Activated naive CD4-positive, alpha-beta T cell treated with anti-CD3 and anti-CD28 coated beads for 36 hours (primary cell): ENCODE results near the gene LHFPL2. TPM values are rescaled to one million over a fixed set of nuclear protein-coding genes. Genes with fewer than 3 reads are reported as not detected.

Experiments
- CTCF ChIA-PET: fragments of 350-600 bp; sonication (Branson Sonifier 250); formaldehyde crosslinking; loops from one replicate; lab custom pipeline; 2021; ENCODE audit warnings: antibody characterized with exemption; lab: Charles Lee
- DNase-seq: peaks from one replicate; pipeline ENCODE4 v3.0.0-alpha.2; 2020
- H3K27ac Mint-ChIP-seq: one replicate; pipeline ENCODE4 v1.8.0; 2021; ENCODE audit warnings: mild to moderate bottlenecking, mixed read lengths
- H3K27me3 Mint-ChIP-seq: one replicate; pipeline ENCODE4 v1.8.0; 2021; ENCODE audit warnings: low read depth, mixed read lengths
- H3K36me3 Mint-ChIP-seq: one replicate; pipeline ENCODE4 v1.8.0; 2021; ENCODE audit warnings: low read depth, mixed read lengths
- H3K4me1 Mint-ChIP-seq: one replicate; pipeline ENCODE4 v1.8.0; 2021; ENCODE audit warnings: low read depth, mixed read lengths
- H3K4me3 Mint-ChIP-seq: one replicate; pipeline ENCODE4 v1.8.0; 2021; ENCODE audit warnings: mild to moderate bottlenecking, moderate library complexity, mixed read lengths
- H3K9me3 Mint-ChIP-seq: one replicate; pipeline ENCODE4 v1.8.0; 2021; ENCODE audit warnings: mixed read lengths
- intact Hi-C: fragments of 100-400 bp; cut with micrococcal nuclease; formaldehyde crosslinking; loops from one replicate; pipeline ENCODE4 v1.15.1; 2023
- total RNA-seq, 2 experiments: library from RNA; stranded (reverse); gene quantifications; one replicate each; pipeline ENCODE4 v1.2.3, GENCODE V29; 2021

Gene LHFPL2
- total RNA-seq, 2 experiments from 2014 or later: not detected

GRCh38 chr5:78537411-78537810 is 111.2 kb downstream of the LHFPL2 start:
- no peaks in the 10 kb centered on the region for H3K4me1 Mint-ChIP-seq
- intact Hi-C loops: loop anchor here (5.0 kb wide), 1 partner anchor 430 kb away; no protein-coding TSS in a partner anchor
- CTCF ChIA-PET: interaction anchor here (1.0 kb wide), 1 partner anchor 596 kb away, joined by 5 read pairs; no protein-coding TSS in a partner anchor
- no peaks in the 10 kb centered on the region for H3K27me3 Mint-ChIP-seq
- H3K9me3 Mint-ChIP-seq: no peaks in the 10 kb centered on the region
- H3K36me3 Mint-ChIP-seq: no peaks in the 10 kb centered on the region
- no peak overlapping the region for H3K27ac Mint-ChIP-seq
- no peak for DNase-seq
- H3K4me3 Mint-ChIP-seq: no peak overlapping the region

- intact Hi-C loops: loop anchor here (5.0 kb wide), 1 partner anchor 431 kb away; no protein-coding TSS in a partner anchor
- CTCF ChIA-PET: interaction anchor here (1.0 kb wide), 1 partner anchor 596 kb away, joined by 5 read pairs; no protein-coding TSS in a partner anchor
- H3K27ac Mint-ChIP-seq: no peak overlapping the region
- H3K9me3 Mint-ChIP-seq: no peaks in the 10 kb centered on the region
- no peaks in the 10 kb centered on the region for H3K36me3 Mint-ChIP-seq
- H3K4me3 Mint-ChIP-seq: no peak overlapping the region
- no peaks in the 10 kb centered on the region for H3K4me1 Mint-ChIP-seq
- no peak for DNase-seq
- H3K27me3 Mint-ChIP-seq: no peaks in the 10 kb centered on the region
Observed at GRCh38 chr5:78536661-78537196, 111.8 kb downstream of the LHFPL2 start.

- CTCF ChIA-PET: no interaction called here
- H3K4me1 Mint-ChIP-seq: no peaks in the 10 kb centered on the region
- intact Hi-C loops: loop anchor here (5.0 kb wide), 2 partner anchors 213 to 432 kb away; no protein-coding TSS in a partner anchor
- no peak for DNase-seq
- no peaks in the 10 kb centered on the region for H3K36me3 Mint-ChIP-seq
- no peak overlapping the region for H3K4me3 Mint-ChIP-seq
- H3K27ac Mint-ChIP-seq: no peak overlapping the region
- no peaks in the 10 kb centered on the region for H3K27me3 Mint-ChIP-seq
- no peaks in the 10 kb centered on the region for H3K9me3 Mint-ChIP-seq
Observed at GRCh38 chr5:78534905-78535200, 113.7 kb downstream of the LHFPL2 start.

GRCh38 chr5:78534148-78534904 is 114.2 kb downstream of the LHFPL2 start:
- H3K9me3 Mint-ChIP-seq: no peaks in the 10 kb centered on the region
- no peaks in the 10 kb centered on the region for H3K4me1 Mint-ChIP-seq
- intact Hi-C loops: loop anchor here (5.0 kb wide), 1 partner anchor 212 kb away; no protein-coding TSS in a partner anchor
- H3K36me3 Mint-ChIP-seq: no peaks in the 10 kb centered on the region
- no peak for DNase-seq
- H3K4me3 Mint-ChIP-seq: no peak overlapping the region
- H3K27me3 Mint-ChIP-seq: no peaks in the 10 kb centered on the region
- CTCF ChIA-PET: interaction anchor here (1.0 to 1.1 kb wide), 2 partner anchors 14 to 182 kb away, joined by 3 read pairs; no protein-coding TSS in a partner anchor
- no peak overlapping the region for H3K27ac Mint-ChIP-seq

- H3K27ac Mint-ChIP-seq: no peak overlapping the region
- no peaks in the 10 kb centered on the region for H3K36me3 Mint-ChIP-seq
- no peak overlapping the region for H3K4me3 Mint-ChIP-seq
- no peaks in the 10 kb centered on the region for H3K9me3 Mint-ChIP-seq
- intact Hi-C loops: loop anchor here (5.0 kb wide), 1 partner anchor 211 kb away; no protein-coding TSS in a partner anchor
- H3K4me1 Mint-ChIP-seq: no peaks in the 10 kb centered on the region
- DNase-seq: no peak
- CTCF ChIA-PET: interaction anchor here (1.0 to 1.1 kb wide), 2 partner anchors 13 to 181 kb away, joined by 3 read pairs; no protein-coding TSS in a partner anchor
- no peaks in the 10 kb centered on the region for H3K27me3 Mint-ChIP-seq
Observed at GRCh38 chr5:78533356-78533755, 115.2 kb downstream of the LHFPL2 start.

- Mint-ChIP-seq H3K27me3 (no peaks in the 10 kb centered on the region), H3K4me3 (no peak overlapping the region), H3K4me1 (no peaks in the 10 kb centered on the region), H3K27ac (no peak overlapping the region), H3K9me3 (no peaks in the 10 kb centered on the region), H3K36me3 (no peaks in the 10 kb centered on the region)
- DNase-seq: no peak
- CTCF ChIA-PET: no interaction called here
- intact Hi-C loops: loop anchor here (5.0 kb wide), 1 partner anchor 208 kb away; no protein-coding TSS in a partner anchor
Observed at GRCh38 chr5:78530342-78531096, 118.1 kb downstream of the LHFPL2 start.

GRCh38 chr5:78527925-78528324 is 120.6 kb downstream of the LHFPL2 start:
- Mint-ChIP-seq H3K9me3 (no peaks in the 10 kb centered on the region), H3K4me3 (no peak overlapping the region), H3K27ac (no peak overlapping the region), H3K27me3 (peaks cover 5% of the 10 kb centered on the region), H3K4me1 (no peaks in the 10 kb centered on the region), H3K36me3 (no peaks in the 10 kb centered on the region)
- CTCF ChIA-PET: interaction anchor here (0.6 to 0.7 kb wide), 2 partner anchors 45 to 99 kb away, joined by 3 to 5 read pairs; no protein-coding TSS in a partner anchor
- DNase-seq: no peak
- intact Hi-C loops: no loop called here

- intact Hi-C loops: no loop called here
- H3K27me3 Mint-ChIP-seq: peaks cover 7% of the 10 kb centered on the region
- CTCF ChIA-PET: interaction anchor here (0.6 to 0.7 kb wide), 3 partner anchors 46 to 372 kb away, joined by 3 to 5 read pairs (median 4); no protein-coding TSS in a partner anchor
- H3K4me3 Mint-ChIP-seq: no peak overlapping the region
- no peak overlapping the region for H3K27ac Mint-ChIP-seq
- no peaks in the 10 kb centered on the region for H3K36me3 Mint-ChIP-seq
- no peak for DNase-seq
- H3K4me1 Mint-ChIP-seq: no peaks in the 10 kb centered on the region
- H3K9me3 Mint-ChIP-seq: no peaks in the 10 kb centered on the region
Observed at GRCh38 chr5:78527054-78527859, 121.3 kb downstream of the LHFPL2 start.

GRCh38 chr5:78526049-78526525 is 122.5 kb downstream of the LHFPL2 start:
- intact Hi-C loops: no loop called here
- Mint-ChIP-seq H3K27me3 (peaks cover 10% of the 10 kb centered on the region), H3K4me1 (no peaks in the 10 kb centered on the region), H3K4me3 (no peak overlapping the region), H3K36me3 (no peaks in the 10 kb centered on the region), H3K9me3 (no peaks in the 10 kb centered on the region), H3K27ac (no peak overlapping the region)
- no peak for DNase-seq
- CTCF ChIA-PET: no interaction called here

- Mint-ChIP-seq H3K27me3 (peaks cover 26% of the 10 kb centered on the region), H3K4me1 (no peaks in the 10 kb centered on the region), H3K9me3 (no peaks in the 10 kb centered on the region), H3K36me3 (no peaks in the 10 kb centered on the region), H3K27ac (no peak overlapping the region), H3K4me3 (no peak overlapping the region)
- intact Hi-C loops: no loop called here
- no peak for DNase-seq
- CTCF ChIA-PET: no interaction called here
Observed at GRCh38 chr5:78523314-78524193, 125.0 kb downstream of the LHFPL2 start.
